PC-3 (cell line): ENCODE measurements around the gene SERINC1.

ENCODE experiments used
- EZH2 ChIP-seq: fragments of 300-600 bp; sonication (generic); IDR thresholded peaks from one replicate; pipeline ENCODE4 v1.6.1; 2017; ENCODE audit warnings: antibody characterized with exemption, mild to moderate bottlenecking, low read length; ENCODE audit not compliant: unreplicated experiment
- EZH2phosphoT487 ChIP-seq: fragments of 300-600 bp; sonication (generic); IDR thresholded peaks from 2 replicates; pipeline ENCODE4 v1.6.1; 2018; ENCODE audit warnings: mild to moderate bottlenecking, antibody characterized with exemption, low read length, borderline replicate concordance
- TF ChIP-seq, protein P1 (sequence below): fragments of 300-600 bp; sonication (generic); conservative IDR thresholded peaks from 2 replicates; pipeline ENCODE4 v1.5.1; 2017; ENCODE audit warnings: antibody characterized with exemption, low read depth, mild to moderate bottlenecking, low read length

DNA sequence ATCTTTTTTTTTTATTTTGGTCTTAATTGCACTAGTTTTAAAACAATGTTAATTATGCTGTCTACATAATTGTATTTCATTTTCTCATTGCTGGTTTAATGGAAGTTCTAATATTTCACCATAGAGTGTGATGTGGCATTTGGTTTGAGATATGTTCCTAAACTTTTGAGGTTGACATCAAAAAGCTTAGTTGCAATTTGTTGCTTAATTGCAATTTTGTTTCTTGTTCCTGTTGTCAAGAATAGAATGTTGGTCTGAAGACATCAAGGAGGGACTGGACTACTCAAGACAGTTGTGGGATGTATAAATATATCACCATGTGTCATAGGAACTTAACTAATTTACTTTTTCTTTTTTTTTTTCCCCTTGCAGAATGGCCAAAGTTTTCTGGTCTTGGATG is 59.6 kb downstream of the SERINC1 start:
- TF ChIP-seq, protein P1, sequence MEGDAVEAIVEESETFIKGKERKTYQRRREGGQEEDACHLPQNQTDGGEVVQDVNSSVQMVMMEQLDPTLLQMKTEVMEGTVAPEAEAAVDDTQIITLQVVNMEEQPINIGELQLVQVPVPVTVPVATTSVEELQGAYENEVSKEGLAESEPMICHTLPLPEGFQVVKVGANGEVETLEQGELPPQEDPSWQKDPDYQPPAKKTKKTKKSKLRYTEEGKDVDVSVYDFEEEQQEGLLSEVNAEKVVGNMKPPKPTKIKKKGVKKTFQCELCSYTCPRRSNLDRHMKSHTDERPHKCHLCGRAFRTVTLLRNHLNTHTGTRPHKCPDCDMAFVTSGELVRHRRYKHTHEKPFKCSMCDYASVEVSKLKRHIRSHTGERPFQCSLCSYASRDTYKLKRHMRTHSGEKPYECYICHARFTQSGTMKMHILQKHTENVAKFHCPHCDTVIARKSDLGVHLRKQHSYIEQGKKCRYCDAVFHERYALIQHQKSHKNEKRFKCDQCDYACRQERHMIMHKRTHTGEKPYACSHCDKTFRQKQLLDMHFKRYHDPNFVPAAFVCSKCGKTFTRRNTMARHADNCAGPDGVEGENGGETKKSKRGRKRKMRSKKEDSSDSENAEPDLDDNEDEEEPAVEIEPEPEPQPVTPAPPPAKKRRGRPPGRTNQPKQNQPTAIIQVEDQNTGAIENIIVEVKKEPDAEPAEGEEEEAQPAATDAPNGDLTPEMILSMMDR, result no peak
- TF ChIP-seq EZH2phosphoT487 (no peak), EZH2 (no peak)
